ENCODE measurements around the gene PLLP. TPM values are rescaled to one million over a fixed set of nuclear protein-coding genes. Genes with fewer than 3 reads are reported as not detected.

The PLLP gene
- total RNA-seq, 1 donor from 2014 or later, result 3.3 TPM

DNA sequence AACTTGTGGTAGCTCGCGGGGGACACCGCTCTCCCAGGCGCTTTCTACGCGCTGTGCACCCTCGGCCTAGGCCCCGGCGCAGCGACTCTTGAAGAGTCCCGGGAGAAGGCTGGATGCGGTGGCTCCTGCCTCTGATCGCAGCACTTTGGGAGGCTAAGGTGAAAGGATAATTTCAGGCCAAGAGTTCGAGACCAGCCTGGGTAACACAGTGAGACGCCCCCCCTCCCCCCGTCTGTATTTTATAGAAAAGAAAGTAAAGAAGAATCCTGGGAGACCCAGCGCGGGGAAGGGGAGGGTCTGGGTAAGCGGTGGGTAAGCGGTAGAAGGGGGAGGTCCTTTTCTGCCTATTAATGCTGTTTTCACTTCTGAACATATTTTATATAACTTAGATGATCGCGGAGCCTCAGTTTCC lies 486 bp upstream of the PLLP start:
- DNase-seq (ENCODE audit: low spot score), result no peak
- no peaks in the 10 kb centered on the region for H3K9me3 Mint-ChIP-seq (ENCODE audit: unreplicated experiment)
- H3K36me3 Mint-ChIP-seq (ENCODE audit: low read depth, unreplicated experiment), result no peaks in the 10 kb centered on the region
- H3K4me1 Mint-ChIP-seq (ENCODE audit: unreplicated experiment), result peaks cover 3% of the 10 kb centered on the region
- TF ChIP-seq, protein P1, sequence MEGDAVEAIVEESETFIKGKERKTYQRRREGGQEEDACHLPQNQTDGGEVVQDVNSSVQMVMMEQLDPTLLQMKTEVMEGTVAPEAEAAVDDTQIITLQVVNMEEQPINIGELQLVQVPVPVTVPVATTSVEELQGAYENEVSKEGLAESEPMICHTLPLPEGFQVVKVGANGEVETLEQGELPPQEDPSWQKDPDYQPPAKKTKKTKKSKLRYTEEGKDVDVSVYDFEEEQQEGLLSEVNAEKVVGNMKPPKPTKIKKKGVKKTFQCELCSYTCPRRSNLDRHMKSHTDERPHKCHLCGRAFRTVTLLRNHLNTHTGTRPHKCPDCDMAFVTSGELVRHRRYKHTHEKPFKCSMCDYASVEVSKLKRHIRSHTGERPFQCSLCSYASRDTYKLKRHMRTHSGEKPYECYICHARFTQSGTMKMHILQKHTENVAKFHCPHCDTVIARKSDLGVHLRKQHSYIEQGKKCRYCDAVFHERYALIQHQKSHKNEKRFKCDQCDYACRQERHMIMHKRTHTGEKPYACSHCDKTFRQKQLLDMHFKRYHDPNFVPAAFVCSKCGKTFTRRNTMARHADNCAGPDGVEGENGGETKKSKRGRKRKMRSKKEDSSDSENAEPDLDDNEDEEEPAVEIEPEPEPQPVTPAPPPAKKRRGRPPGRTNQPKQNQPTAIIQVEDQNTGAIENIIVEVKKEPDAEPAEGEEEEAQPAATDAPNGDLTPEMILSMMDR (IDR thresholded peaks at IDR 0.05; ENCODE audit: unreplicated experiment), result no peak
- peaks cover 7% of the 10 kb centered on the region for H3K27me3 Mint-ChIP-seq (ENCODE audit: unreplicated experiment)
- H3K27ac Mint-ChIP-seq (ENCODE audit: unreplicated experiment), result no peak overlapping the region
- peak overlapping the region; percentile 65 for H3K4me3 Mint-ChIP-seq (ENCODE audit: unreplicated experiment)

DNA sequence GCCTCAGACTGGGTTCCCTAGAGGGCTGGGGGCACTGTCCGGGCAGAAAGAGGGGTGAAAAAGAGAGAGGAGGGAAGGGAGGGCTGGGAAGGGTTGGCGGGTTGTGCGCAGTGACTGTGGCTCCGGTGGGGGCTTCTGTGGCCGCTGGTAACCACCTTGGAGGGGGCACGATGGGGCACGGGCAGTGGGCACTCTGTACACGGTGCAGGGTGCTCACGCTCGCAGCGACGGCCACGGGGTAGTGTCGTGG lies 588 bp downstream of the PLLP start:
- H3K36me3 Mint-ChIP-seq (ENCODE audit: low read depth, unreplicated experiment), result no peaks in the 10 kb centered on the region
- no peak for DNase-seq (ENCODE audit: low spot score)
- peak overlapping the region; percentile 73 for H3K4me3 Mint-ChIP-seq (ENCODE audit: unreplicated experiment)
- H3K9me3 Mint-ChIP-seq (ENCODE audit: unreplicated experiment), result no peaks in the 10 kb centered on the region
- peaks cover 3% of the 10 kb centered on the region for H3K4me1 Mint-ChIP-seq (ENCODE audit: unreplicated experiment)
- peaks cover 9% of the 10 kb centered on the region for H3K27me3 Mint-ChIP-seq (ENCODE audit: unreplicated experiment)
- TF ChIP-seq, protein P1 (IDR thresholded peaks at IDR 0.05; ENCODE audit: unreplicated experiment), result no peak
- H3K27ac Mint-ChIP-seq (ENCODE audit: unreplicated experiment), result no peak overlapping the region

DNA sequence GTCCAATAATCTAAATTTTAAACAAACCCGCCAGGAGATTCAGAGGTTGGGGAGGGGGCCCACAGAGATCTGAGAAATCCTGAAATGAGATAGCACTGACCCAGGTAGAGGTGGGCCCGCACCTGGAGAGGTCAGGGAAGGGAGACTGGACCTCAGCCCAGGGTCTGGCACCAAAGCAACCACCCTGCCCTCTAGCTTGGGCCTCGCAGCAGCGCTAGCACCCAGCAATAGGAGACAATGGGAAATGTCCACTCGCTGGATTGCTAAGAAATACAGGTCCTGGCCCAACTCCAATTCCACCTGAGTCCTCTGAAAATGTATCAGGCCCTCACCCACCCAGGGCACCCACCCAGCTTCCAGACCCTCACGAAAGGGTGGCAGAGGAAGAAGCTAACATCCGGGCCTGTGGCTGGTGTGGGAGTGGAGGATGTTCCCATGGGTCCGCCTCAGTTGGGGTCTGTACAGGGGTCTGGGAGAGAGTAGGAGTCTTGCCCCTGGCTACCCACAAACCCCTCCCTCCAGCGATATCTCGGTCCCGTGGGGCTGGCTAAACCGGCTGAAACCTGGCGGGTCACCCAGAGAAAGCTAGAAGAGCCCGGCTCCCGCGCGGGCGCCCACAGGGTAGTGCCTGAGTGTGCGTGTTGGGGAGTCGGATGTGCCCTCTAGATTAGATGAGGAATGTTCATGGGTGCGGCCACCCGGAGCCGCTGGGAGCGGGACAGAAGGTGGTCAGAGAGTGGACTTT lies 1.1 kb downstream of the PLLP start:
- no peaks in the 10 kb centered on the region for H3K36me3 Mint-ChIP-seq (ENCODE audit: low read depth, unreplicated experiment)
- H3K4me3 Mint-ChIP-seq (ENCODE audit: unreplicated experiment), result peak overlapping the region; percentile 73
- H3K4me1 Mint-ChIP-seq (ENCODE audit: unreplicated experiment), result peaks cover 3% of the 10 kb centered on the region
- peaks cover 9% of the 10 kb centered on the region for H3K27me3 Mint-ChIP-seq (ENCODE audit: unreplicated experiment)
- no peaks in the 10 kb centered on the region for H3K9me3 Mint-ChIP-seq (ENCODE audit: unreplicated experiment)
- H3K27ac Mint-ChIP-seq (ENCODE audit: unreplicated experiment), result no peak overlapping the region
- TF ChIP-seq, protein P1 (IDR thresholded peaks at IDR 0.05; ENCODE audit: unreplicated experiment), result no peak
- DNase-seq (ENCODE audit: low spot score), result no peak

DNA sequence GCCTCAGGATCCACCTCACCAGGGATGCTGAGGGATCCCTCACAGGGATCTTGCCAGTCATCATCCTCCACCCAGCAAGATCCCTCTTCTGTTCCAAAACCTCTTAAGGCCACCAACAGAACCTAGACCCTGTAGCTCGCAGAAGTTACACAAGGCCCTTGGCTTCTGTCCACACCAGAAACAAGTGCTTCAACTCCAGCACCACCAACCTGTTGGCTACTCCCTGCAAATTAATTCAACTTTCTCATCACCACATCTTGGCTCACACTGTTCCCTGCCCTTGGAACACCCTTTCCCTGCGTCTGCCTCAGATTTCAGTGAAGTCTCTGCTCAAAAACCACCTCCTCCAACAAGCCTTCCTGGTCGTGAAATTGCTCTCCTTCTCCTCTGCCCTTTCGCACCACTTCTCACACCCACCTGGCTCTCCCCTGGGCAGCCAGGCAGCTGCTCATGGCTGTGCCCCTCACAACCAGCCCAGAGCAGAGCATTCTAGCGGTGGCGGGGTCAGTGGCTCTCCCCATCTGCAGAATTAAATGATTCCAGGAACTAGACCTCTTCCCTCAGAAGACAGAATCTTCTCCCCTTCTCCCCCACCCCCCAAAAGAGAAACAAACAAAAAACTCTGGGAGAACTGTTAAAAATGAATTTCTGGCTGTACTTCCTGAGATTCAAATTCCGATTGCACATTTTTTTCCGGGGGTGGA lies 1.8 kb downstream of the PLLP start:
- TF ChIP-seq, protein P1 (IDR thresholded peaks at IDR 0.05; ENCODE audit: unreplicated experiment), result no peak
- Mint-ChIP-seq H3K36me3 (ENCODE audit: low read depth, unreplicated experiment) (no peaks in the 10 kb centered on the region), H3K4me1 (ENCODE audit: unreplicated experiment) (peaks cover 3% of the 10 kb centered on the region), H3K4me3 (ENCODE audit: unreplicated experiment) (no peak overlapping the region), H3K9me3 (ENCODE audit: unreplicated experiment) (no peaks in the 10 kb centered on the region), H3K27ac (ENCODE audit: unreplicated experiment) (no peak overlapping the region), H3K27me3 (ENCODE audit: unreplicated experiment) (peaks cover 11% of the 10 kb centered on the region)
- no peak for DNase-seq (ENCODE audit: low spot score)

DNA sequence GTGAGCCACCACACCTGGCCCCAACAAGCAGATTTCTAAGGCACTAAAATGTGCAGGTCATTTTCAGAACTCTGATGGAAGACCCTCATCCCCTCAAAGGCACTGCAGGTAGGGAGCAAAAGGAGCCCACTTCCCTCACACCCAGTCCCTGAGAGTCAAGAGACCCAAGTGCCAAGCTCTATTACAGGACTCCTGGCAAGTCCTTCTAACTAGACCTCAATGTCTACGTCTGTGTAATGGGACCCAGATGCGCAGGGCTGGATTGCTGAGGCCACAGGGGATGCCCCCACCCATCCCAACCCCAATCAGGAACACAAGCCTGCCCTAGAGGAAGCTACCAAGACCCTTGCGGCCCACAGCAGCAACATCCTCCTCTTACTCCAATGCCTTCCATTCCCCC lies 2.7 kb downstream of the PLLP start:
- no peak overlapping the region for H3K27ac Mint-ChIP-seq (ENCODE audit: unreplicated experiment)
- H3K36me3 Mint-ChIP-seq (ENCODE audit: low read depth, unreplicated experiment), result no peaks in the 10 kb centered on the region
- H3K27me3 Mint-ChIP-seq (ENCODE audit: unreplicated experiment), result peaks cover 11% of the 10 kb centered on the region
- TF ChIP-seq, protein P1 (IDR thresholded peaks at IDR 0.05; ENCODE audit: unreplicated experiment), result no peak
- H3K4me3 Mint-ChIP-seq (ENCODE audit: unreplicated experiment), result no peak overlapping the region
- H3K9me3 Mint-ChIP-seq (ENCODE audit: unreplicated experiment), result no peaks in the 10 kb centered on the region
- DNase-seq (ENCODE audit: low spot score), result no peak
- H3K4me1 Mint-ChIP-seq (ENCODE audit: unreplicated experiment), result peaks cover 3% of the 10 kb centered on the region

All from endothelial cell (in vitro differentiated cells).